Tibial nerve (tissue), 4 donors: ENCODE results near the gene EPG5.

Experiments
- CTCF ChIP-seq, 5 experiments: fragments of 200-600 bp in 3 of 5; fragments of 450-650 bp in 2 of 5; sonication (generic) in 3 of 5; IDR thresholded peaks; one replicate each; pipeline ENCODE4 v1.5.1; 2016 to 2019; ENCODE audit warnings: antibody characterized with exemption in 5 of 5, mild to moderate bottlenecking in 3 of 5, moderate library complexity in 2 of 5
- EP300 ChIP-seq, 2 donors: sonication (generic); formaldehyde crosslinking; IDR thresholded peaks; one replicate each; pipeline ENCODE4 v1.6.1; 2017; ENCODE audit warnings: antibody characterized with exemption in 2 of 2, mild to moderate bottlenecking in 1 of 2
- POLR2A ChIP-seq, 2 donors: fragments of 450-650 bp; IDR thresholded peaks; one replicate each; pipeline ENCODE4 v1.6.1; 2017; ENCODE audit warnings: antibody characterized with exemption in 2 of 2, mild to moderate bottlenecking in 2 of 2, moderate library complexity in 2 of 2

GRCh38 chr18:45863469-45863868 lies 103.7 kb downstream of the EPG5 start:
- TF ChIP-seq CTCF (IDR thresholded peaks at IDR 0.05), result no peak
- TF ChIP-seq POLR2A (IDR thresholded peaks at IDR 0.05), result no peak
- no peak for TF ChIP-seq EP300 (IDR thresholded peaks at IDR 0.05)
